Liver (tissue), 9 donors: ENCODE results near the gene HIRIP3. TPM values are rescaled to one million over a fixed set of nuclear protein-coding genes. Genes with fewer than 3 reads are reported as not detected.

Experiments used
- DNase-seq: peaks from one replicate; pipeline ENCODE4 v3.0.0-alpha.2; 2017; ENCODE audit warnings: low spot score
- H3K27ac ChIP-seq, 2 donors: one replicate each; pipeline ENCODE4 v1.7.0; 2013; ENCODE audit warnings: inconsistent platforms in 2 of 2, low read length in 2 of 2, control low read depth in 1 of 2, low read depth in 1 of 2, mild to moderate bottlenecking in 1 of 2
- H3K27me3 ChIP-seq, 4 donors: one replicate each; pipeline versions ENCODE4 v1.6.1 to v1.7.0; 2013; ENCODE audit warnings: low read length in 3 of 4, inconsistent platforms in 1 of 4, mild to moderate bottlenecking in 1 of 4, moderate library complexity in 1 of 4; ENCODE audit not compliant: control insufficient read depth in 4 of 4, insufficient read depth in 4 of 4
- H3K36me3 ChIP-seq, 4 donors: one replicate each; pipeline versions ENCODE4 v1.6.1 to v1.7.0; 2013; ENCODE audit warnings: low read length in 3 of 4, mild to moderate bottlenecking in 3 of 4, low read depth in 1 of 4, moderate library complexity in 1 of 4; ENCODE audit not compliant: control insufficient read depth in 4 of 4, insufficient read depth in 3 of 4
- H3K4me1 ChIP-seq, 4 donors: one replicate each; pipeline versions ENCODE4 v1.6.1 to v1.7.0; 2013; ENCODE audit warnings: low read length in 3 of 4, mild to moderate bottlenecking in 3 of 4, moderate library complexity in 1 of 4; ENCODE audit not compliant: control insufficient read depth in 4 of 4, insufficient read depth in 4 of 4
- H3K4me3 ChIP-seq, 3 donors: one replicate each; pipeline versions ENCODE4 v1.6.1 to v1.7.0; 2013; ENCODE audit warnings: low read length in 3 of 3, control low read depth in 1 of 3, low read depth in 1 of 3, mild to moderate bottlenecking in 1 of 3
- H3K9ac ChIP-seq, 2 donors: one replicate each; pipeline ENCODE4 v1.7.0; 2013; ENCODE audit warnings: low read length in 2 of 2, mild to moderate bottlenecking in 2 of 2, moderate library complexity in 2 of 2, control low read depth in 1 of 2, low read depth in 1 of 2
- H3K9me3 ChIP-seq, 4 donors: one replicate each; pipeline versions ENCODE4 v1.6.1 to v1.7.0; 2013; ENCODE audit warnings: low read length in 3 of 4; ENCODE audit not compliant: control insufficient read depth in 4 of 4
- EGR1 ChIP-seq, 2 donors: IDR thresholded peaks; 2 replicates each; pipeline ENCODE4 v1.6.1; 2016 to 2018; ENCODE audit warnings: antibody characterized with exemption in 2 of 2, low read depth in 2 of 2
- FOXA1 ChIP-seq: IDR thresholded peaks from 2 replicates; pipeline ENCODE4 v1.6.1; 2016; ENCODE audit warnings: antibody characterized with exemption
- FOXA2 ChIP-seq: IDR thresholded peaks from 2 replicates; pipeline ENCODE4 v1.6.1; 2016; ENCODE audit warnings: antibody characterized with exemption
- GABPA ChIP-seq, 2 donors: IDR thresholded peaks in 1 of 2; conservative IDR thresholded peaks in 1 of 2; 2 replicates each; pipeline ENCODE4 v1.6.1; 2016; ENCODE audit warnings: antibody characterized with exemption in 2 of 2, mild to moderate bottlenecking in 1 of 2, moderate library complexity in 1 of 2
- HNF4A ChIP-seq, 2 donors: conservative IDR thresholded peaks; 2 replicates each; pipeline ENCODE4 v1.6.1; 2016; ENCODE audit warnings: antibody characterized with exemption in 2 of 2, mild to moderate bottlenecking in 2 of 2
- HNF4G ChIP-seq: IDR thresholded peaks from 2 replicates; pipeline ENCODE4 v1.6.1; 2016; ENCODE audit warnings: antibody characterized with exemption
- JUND ChIP-seq, 2 donors: IDR thresholded peaks; 2 replicates each; pipeline ENCODE4 v1.6.1; 2016; ENCODE audit warnings: antibody characterized with exemption in 2 of 2
- NR2F2 ChIP-seq: IDR thresholded peaks from 2 replicates; pipeline ENCODE4 v1.6.1; 2016; ENCODE audit warnings: antibody characterized with exemption
- RAD21 ChIP-seq, 2 donors: IDR thresholded peaks; 2 replicates each; pipeline ENCODE4 v1.6.1; 2016; ENCODE audit warnings: antibody characterized with exemption in 2 of 2, mild to moderate bottlenecking in 2 of 2
- RXRA ChIP-seq, 2 donors: IDR thresholded peaks; 2 replicates each; pipeline ENCODE4 v1.6.1; 2017 to 2018; ENCODE audit warnings: antibody characterized with exemption in 2 of 2, mild to moderate bottlenecking in 1 of 2
- SP1 ChIP-seq: IDR thresholded peaks from 2 replicates; pipeline ENCODE4 v1.6.1; 2018; ENCODE audit warnings: antibody characterized with exemption, mild to moderate bottlenecking
- TAF1 ChIP-seq: conservative IDR thresholded peaks from 2 replicates; pipeline ENCODE4 v1.6.1; 2016; ENCODE audit warnings: antibody characterized with exemption, mild to moderate bottlenecking
- YY1 ChIP-seq: IDR thresholded peaks from 2 replicates; pipeline ENCODE4 v1.6.1; 2016; ENCODE audit warnings: antibody characterized with exemption, mild to moderate bottlenecking
- WGBS: extraction: QIAGEN DNeasy Blood & Tissue Kit; methylation state at CpG from one replicate; pipeline ENCODE4 v1.1.7; 2013; 5-methylcytosine and 5-hydroxymethylcytosine counted together
- polyA plus RNA-seq, 2 donors: library from polyadenylated mRNA; stranded (reverse) in 1 of 2; unstranded in 1 of 2; fragments of 200-250 nt in 1 of 2; fragments of >200 nt in 1 of 2; fragmentation: Nextera tagmentation in 1 of 2; extraction: Ambion mirVana in 1 of 2; gene quantifications; one replicate each; pipeline versions ENCODE4 v1.2.1 to v1.2.3, GENCODE V29; 2013 to 2015
- total RNA-seq, 2 donors: library from RNA; depleted of rRNA; stranded (reverse); fragments of >200 nt; gene quantifications; one replicate each; pipeline ENCODE4 v1.2.3, GENCODE V29; 2014
- TF ChIP-seq, protein P1 (sequence below): IDR thresholded peaks from 2 replicates; pipeline ENCODE4 v1.6.1; 2016; ENCODE audit warnings: antibody characterized with exemption
- TF ChIP-seq, protein P2 (sequence below): IDR thresholded peaks from 2 replicates; pipeline ENCODE4 v1.6.1; 2016; ENCODE audit warnings: antibody characterized with exemption
- TF ChIP-seq, protein P3 (sequence below): IDR thresholded peaks from 2 replicates; pipeline ENCODE4 v1.6.1; 2016; ENCODE audit warnings: antibody characterized with exemption, mild to moderate bottlenecking
- TF ChIP-seq, protein P4 (sequence below): IDR thresholded peaks from 2 replicates; pipeline ENCODE4 v1.6.1; 2016; ENCODE audit warnings: antibody characterized with exemption
- TF ChIP-seq, protein P5 (sequence below): fragments of 150-350 bp; IDR thresholded peaks from 2 replicates; pipeline ENCODE4 v1.5.1; 2017; ENCODE audit warnings: improper control_type of control experiment, low read depth, low read length; ENCODE audit not compliant: missing input control
- donor health status: healthy.
- donor health status: healthy.
- donor health status: healthy.
- donor health status: healthy.
- donor health status: healthy.

The HIRIP3 gene
- total and polyA plus RNA-seq, 4 donors: 5.7 to 10.5 (median 9.1) TPM

DNA sequence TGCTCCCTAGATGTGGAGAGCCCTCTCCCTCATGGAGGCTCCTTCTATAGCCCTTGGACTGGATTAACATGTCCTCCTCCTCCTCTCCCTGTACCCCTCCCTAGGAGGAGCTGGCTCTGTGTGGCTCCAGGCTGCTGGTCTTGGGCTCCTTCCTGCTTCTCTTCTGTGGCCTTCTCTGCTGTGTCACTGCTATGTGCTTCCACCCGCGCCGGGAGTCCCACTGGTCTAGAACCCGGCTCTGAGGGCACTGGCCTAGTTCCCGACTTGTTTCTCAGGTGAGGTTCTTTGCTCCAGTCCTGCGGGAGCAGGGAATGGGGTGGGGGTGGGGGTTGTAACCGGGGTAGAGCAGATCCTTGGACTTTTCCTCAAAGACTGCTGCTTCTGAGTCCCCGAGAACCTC lies 24.1 kb downstream of the HIRIP3 start:
- Histone ChIP-seq H3K4me3 (no peak overlapping the region), H3K27me3 (no peaks in the 10 kb centered on the region), H3K36me3 (peaks cover 6 to 19% (median 13%) of the 10 kb centered on the region in 4 donors), H3K9ac (no peak overlapping the region), H3K9me3 (no peaks in the 10 kb centered on the region), H3K4me1 (peaks cover 3 to 28% (median 23%) of the 10 kb centered on the region in 4 donors), H3K27ac (no peak overlapping the region)
- TF ChIP-seq FOXA2 (no peak), YY1 (no peak), RAD21 (IDR thresholded peaks at IDR 0.05) (no peak), SP1 (no peak), HNF4A (conservative IDR thresholded peaks at IDR 0.05) (no peak), EGR1 (IDR thresholded peaks at IDR 0.05; ENCODE audit: low read depth in 2 of 2) (no peak), TAF1 (no peak), HNF4G (no peak), NR2F2 (no peak), FOXA1 (no peak), GABPA (IDR thresholded peaks at IDR 0.05 in 1 of 2, conservative IDR thresholded peaks at IDR 0.05 in 1 of 2) (no peak), RXRA (IDR thresholded peaks at IDR 0.05) (no peak), JUND (IDR thresholded peaks at IDR 0.05) (no peak)
- TF ChIP-seq, protein P1, sequence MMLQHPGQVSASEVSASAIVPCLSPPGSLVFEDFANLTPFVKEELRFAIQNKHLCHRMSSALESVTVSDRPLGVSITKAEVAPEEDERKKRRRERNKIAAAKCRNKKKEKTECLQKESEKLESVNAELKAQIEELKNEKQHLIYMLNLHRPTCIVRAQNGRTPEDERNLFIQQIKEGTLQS: no peak
- TF ChIP-seq, protein P2, sequence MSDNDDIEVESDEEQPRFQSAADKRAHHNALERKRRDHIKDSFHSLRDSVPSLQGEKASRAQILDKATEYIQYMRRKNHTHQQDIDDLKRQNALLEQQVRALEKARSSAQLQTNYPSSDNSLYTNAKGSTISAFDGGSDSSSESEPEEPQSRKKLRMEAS: no peak
- TF ChIP-seq, protein P3, sequence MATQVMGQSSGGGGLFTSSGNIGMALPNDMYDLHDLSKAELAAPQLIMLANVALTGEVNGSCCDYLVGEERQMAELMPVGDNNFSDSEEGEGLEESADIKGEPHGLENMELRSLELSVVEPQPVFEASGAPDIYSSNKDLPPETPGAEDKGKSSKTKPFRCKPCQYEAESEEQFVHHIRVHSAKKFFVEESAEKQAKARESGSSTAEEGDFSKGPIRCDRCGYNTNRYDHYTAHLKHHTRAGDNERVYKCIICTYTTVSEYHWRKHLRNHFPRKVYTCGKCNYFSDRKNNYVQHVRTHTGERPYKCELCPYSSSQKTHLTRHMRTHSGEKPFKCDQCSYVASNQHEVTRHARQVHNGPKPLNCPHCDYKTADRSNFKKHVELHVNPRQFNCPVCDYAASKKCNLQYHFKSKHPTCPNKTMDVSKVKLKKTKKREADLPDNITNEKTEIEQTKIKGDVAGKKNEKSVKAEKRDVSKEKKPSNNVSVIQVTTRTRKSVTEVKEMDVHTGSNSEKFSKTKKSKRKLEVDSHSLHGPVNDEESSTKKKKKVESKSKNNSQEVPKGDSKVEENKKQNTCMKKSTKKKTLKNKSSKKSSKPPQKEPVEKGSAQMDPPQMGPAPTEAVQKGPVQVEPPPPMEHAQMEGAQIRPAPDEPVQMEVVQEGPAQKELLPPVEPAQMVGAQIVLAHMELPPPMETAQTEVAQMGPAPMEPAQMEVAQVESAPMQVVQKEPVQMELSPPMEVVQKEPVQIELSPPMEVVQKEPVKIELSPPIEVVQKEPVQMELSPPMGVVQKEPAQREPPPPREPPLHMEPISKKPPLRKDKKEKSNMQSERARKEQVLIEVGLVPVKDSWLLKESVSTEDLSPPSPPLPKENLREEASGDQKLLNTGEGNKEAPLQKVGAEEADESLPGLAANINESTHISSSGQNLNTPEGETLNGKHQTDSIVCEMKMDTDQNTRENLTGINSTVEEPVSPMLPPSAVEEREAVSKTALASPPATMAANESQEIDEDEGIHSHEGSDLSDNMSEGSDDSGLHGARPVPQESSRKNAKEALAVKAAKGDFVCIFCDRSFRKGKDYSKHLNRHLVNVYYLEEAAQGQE: no peak
- TF ChIP-seq, protein P4, sequence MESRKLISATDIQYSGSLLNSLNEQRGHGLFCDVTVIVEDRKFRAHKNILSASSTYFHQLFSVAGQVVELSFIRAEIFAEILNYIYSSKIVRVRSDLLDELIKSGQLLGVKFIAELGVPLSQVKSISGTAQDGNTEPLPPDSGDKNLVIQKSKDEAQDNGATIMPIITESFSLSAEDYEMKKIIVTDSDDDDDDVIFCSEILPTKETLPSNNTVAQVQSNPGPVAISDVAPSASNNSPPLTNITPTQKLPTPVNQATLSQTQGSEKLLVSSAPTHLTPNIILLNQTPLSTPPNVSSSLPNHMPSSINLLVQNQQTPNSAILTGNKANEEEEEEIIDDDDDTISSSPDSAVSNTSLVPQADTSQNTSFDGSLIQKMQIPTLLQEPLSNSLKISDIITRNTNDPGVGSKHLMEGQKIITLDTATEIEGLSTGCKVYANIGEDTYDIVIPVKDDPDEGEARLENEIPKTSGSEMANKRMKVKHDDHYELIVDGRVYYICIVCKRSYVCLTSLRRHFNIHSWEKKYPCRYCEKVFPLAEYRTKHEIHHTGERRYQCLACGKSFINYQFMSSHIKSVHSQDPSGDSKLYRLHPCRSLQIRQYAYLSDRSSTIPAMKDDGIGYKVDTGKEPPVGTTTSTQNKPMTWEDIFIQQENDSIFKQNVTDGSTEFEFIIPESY: no peak
- DNase-seq: no peak
- WGBS: 95% methylated on average over 8 of the region's 8 CpGs

DNA sequence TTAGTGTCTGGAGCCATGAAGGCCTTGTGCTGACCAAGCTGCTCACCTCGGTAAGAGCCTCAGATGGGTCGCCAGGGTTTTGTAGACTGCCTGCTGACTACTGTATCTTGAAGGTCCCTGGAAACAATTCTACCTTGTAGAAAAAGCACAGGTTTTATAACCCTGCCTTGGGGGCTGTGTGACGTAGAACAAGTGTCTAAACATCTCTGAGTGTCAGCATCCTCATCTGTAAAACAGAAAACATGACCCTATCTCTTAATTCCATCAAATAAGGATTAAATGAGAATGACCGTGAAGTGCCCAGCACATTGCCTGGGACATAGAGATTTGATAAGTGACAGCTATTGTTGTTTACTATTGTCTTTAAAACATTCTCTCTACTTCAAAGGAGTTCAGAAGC lies 27.2 kb downstream of the HIRIP3 start:
- Histone ChIP-seq H3K27me3 (no peaks in the 10 kb centered on the region), H3K4me1 (peaks cover 0 to 10% (median 8%) of the 10 kb centered on the region in 4 donors), H3K9me3 (no peaks in the 10 kb centered on the region), H3K27ac (no peak overlapping the region), H3K36me3 (peaks cover 6 to 19% (median 13%) of the 10 kb centered on the region in 4 donors), H3K4me3 (no peak overlapping the region), H3K9ac (no peak overlapping the region)
- 95% methylated on average over 4 of the region's 4 CpGs for WGBS
- no peak for DNase-seq
- TF ChIP-seq, protein P5, sequence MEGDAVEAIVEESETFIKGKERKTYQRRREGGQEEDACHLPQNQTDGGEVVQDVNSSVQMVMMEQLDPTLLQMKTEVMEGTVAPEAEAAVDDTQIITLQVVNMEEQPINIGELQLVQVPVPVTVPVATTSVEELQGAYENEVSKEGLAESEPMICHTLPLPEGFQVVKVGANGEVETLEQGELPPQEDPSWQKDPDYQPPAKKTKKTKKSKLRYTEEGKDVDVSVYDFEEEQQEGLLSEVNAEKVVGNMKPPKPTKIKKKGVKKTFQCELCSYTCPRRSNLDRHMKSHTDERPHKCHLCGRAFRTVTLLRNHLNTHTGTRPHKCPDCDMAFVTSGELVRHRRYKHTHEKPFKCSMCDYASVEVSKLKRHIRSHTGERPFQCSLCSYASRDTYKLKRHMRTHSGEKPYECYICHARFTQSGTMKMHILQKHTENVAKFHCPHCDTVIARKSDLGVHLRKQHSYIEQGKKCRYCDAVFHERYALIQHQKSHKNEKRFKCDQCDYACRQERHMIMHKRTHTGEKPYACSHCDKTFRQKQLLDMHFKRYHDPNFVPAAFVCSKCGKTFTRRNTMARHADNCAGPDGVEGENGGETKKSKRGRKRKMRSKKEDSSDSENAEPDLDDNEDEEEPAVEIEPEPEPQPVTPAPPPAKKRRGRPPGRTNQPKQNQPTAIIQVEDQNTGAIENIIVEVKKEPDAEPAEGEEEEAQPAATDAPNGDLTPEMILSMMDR: no peak
- TF ChIP-seq YY1 (no peak), SP1 (no peak), EGR1 (IDR thresholded peaks at IDR 0.05; ENCODE audit: low read depth in 2 of 2) (no peak), TAF1 (no peak), GABPA (IDR thresholded peaks at IDR 0.05 in 1 of 2, conservative IDR thresholded peaks at IDR 0.05 in 1 of 2) (no peak), RAD21 (IDR thresholded peaks at IDR 0.05) (no peak), RXRA (IDR thresholded peaks at IDR 0.05) (no peak), HNF4A (conservative IDR thresholded peaks at IDR 0.05) (no peak), HNF4G (no peak), FOXA2 (no peak)
- TF ChIP-seq, protein P1: no peak
- TF ChIP-seq, protein P4: no peak
